GM18505 (cell line): ENCODE results near the gene TRIM75.
"Not testable (repeated sequence)": the region's sequence is repeated elsewhere in the genome, so short reads cannot be mapped to it uniquely, and the experiment has no call there.

ENCODE experiments used
- ATAC-seq: cut with Tn5 transposase; IDR thresholded peaks from one replicate; pipeline ENCODE4 v1.9.1; 2021; ENCODE audit not compliant: unreplicated experiment
- POLR2A ChIP-seq: IDR thresholded peaks from 4 replicates; pipeline ENCODE4 v1.6.1; 2011; ENCODE audit warnings: borderline replicate concordance; ENCODE audit not compliant: insufficient read depth, insufficient read length; ENCODE audit errors: extremely low read depth

Gene TRIM75

GRCh38 chr4:165048170-165048569, 5.5 kb upstream of the TRIM75 start:
- no peak for TF ChIP-seq POLR2A
- ATAC-seq: no peak

DNA sequence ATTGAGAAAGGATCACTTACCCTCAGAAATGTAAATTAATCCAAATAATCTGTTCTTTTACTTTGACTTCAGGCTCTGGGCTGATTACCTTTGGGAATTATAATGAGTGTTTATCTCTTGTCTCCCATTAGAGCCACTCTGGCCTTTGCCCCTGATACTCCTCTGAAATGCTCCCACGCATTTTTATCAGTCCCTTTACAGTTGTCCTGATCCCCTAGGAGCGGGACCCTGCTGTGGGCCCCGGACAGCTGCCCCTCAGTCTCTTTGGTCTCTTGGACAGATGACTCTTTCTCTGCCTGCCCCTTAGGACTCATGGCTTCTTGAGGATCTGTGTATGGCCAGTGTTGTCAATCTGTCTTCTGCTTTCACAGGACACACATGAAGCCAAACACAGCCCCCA, 1.0 kb upstream of the TRIM75 start:
- ATAC-seq: no peak
- no peak for TF ChIP-seq POLR2A

- TF ChIP-seq POLR2A: no peak
- no peak for ATAC-seq
Observed at GRCh38 chr4:165055601-165056000, 1.9 kb downstream of the TRIM75 start.

- no peak for TF ChIP-seq POLR2A
- ATAC-seq: no peak
Observed at GRCh38 chr4:165058666-165059065, 5.0 kb downstream of the TRIM75 start.

- ATAC-seq: no peak
- no peak for TF ChIP-seq POLR2A
Observed at GRCh38 chr4:165059386-165059785, 5.7 kb downstream of the TRIM75 start.

GRCh38 chr4:165060938-165061337, 7.3 kb downstream of the TRIM75 start:
- no peak for ATAC-seq
- no peak for TF ChIP-seq POLR2A

DNA sequence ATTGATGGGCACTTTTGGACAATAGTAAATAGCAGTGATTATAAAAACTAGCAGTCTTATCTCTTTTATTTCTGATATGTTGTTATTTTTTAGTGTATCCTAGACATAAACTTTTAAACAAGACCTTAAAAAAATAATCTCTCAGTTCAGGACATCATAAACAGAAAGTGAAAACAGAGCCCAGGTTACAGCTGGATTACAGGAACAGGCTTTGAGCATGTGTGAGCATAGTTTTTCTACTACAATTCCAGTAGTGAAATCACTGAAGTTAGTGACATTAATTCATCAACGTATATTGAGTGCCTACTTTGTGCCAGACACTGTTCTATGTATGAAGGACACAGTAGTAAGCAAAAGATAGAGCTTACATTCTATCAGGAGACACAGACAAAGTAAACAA, 16.9 kb downstream of the TRIM75 start:
- ATAC-seq: no peak
- TF ChIP-seq POLR2A: no peak

DNA sequence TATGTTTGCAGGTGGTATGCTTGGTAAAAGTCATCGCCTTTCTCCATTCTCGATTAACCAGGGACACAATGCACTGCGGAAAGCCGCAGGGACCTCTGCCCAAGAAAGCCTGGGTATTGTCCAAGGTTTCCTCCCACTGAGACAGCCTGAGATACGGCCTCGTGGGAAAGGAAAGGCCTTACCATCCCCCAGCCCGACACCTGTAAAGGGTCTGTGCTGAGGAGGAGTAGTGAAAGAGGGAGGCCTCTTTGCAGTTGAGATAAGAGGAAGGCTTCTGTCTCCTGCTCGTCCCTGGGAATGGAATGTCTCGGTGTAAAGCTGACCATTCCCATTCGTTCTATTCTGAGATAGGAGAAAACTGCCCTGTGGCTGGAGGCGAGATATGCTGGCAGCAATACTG, 19.7 kb downstream of the TRIM75 start:
- not testable (repeated sequence) for ATAC-seq

- no peak for ATAC-seq
- TF ChIP-seq POLR2A: no peak
Observed at GRCh38 chr4:165077034-165077578, 23.4 kb downstream of the TRIM75 start.

GRCh38 chr4:165079476-165079875, 25.8 kb downstream of the TRIM75 start:
- ATAC-seq: peak; percentile 61
- no peak for TF ChIP-seq POLR2A

- ATAC-seq: not testable (repeated sequence)
Observed at GRCh38 chr4:165084787-165085186, 31.1 kb downstream of the TRIM75 start.

GRCh38 chr4:165085946-165086345, 32.3 kb downstream of the TRIM75 start:
- no peak for TF ChIP-seq POLR2A
- no peak for ATAC-seq

DNA sequence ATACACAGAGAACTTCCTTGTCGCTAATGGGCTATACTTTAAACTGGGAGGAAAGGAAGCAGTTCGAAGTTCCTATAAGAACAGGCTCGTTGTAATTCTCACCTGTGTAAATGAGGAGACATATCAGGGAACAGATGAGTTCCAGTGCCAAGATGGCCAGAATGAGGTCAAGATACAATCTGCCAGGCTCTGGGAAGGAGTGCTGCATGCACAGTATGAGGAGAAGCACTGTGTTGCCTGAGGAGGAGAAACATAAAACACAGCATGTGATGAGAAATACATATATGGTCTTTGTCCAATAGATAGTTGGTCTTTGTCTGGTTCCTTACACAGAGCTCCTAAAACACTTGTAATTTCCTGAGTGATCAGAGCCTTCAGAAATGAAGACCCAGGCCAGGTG, 34.7 kb downstream of the TRIM75 start:
- ATAC-seq: no peak
- TF ChIP-seq POLR2A: no peak

DNA sequence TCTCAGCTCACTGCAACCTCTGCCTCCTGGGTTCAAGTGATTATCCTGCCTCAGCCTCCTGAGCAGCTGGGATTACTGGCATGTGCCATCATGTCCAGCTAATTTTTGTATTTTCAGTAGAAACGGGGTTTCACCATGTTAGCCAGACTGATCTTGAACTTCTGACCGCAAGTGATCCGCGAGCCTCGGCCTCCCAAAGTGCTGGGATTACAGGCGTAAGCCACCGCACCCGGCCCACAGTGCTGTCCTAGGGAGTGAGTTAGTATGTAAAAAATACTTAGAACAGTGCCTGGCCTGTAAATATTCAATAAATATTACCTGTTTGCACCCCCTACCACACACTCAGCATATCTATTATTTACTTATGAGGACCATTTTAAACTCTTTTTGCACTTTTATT, 38.5 kb downstream of the TRIM75 start:
- not testable (repeated sequence) for ATAC-seq

GRCh38 chr4:165094873-165095272, 41.2 kb downstream of the TRIM75 start:
- no peak for TF ChIP-seq POLR2A

GRCh38 chr4:165095291-165095690, 41.6 kb downstream of the TRIM75 start:
- no peak for TF ChIP-seq POLR2A
- ATAC-seq: no peak

More at GRCh38 chr4:165094873-165095272, 41.2 kb downstream of the TRIM75 start:
- ATAC-seq: no peak

GRCh38 chr4:165096776-165097175, 43.1 kb downstream of the TRIM75 start:
- TF ChIP-seq POLR2A: no peak
- no peak for ATAC-seq
